ENCODE measurements around the gene JMJD8.

Gene JMJD8

GRCh38 chr16:638836-639235 is 45.3 kb downstream of the JMJD8 start:
- no peak for TF ChIP-seq JUND (IDR thresholded peaks at IDR 0.05; ENCODE audit: low read depth)
- in situ Hi-C loops (cut with HindIII; ENCODE audit: low pct_unique_long_range_greater_than_20kb, low sequenced_read_pairs): no loop called here
- DNase-seq (ENCODE audit: low read depth in 1 of 2, low spot score in 1 of 2): no peak

GRCh38 chr16:638034-638543 is 46.0 kb downstream of the JMJD8 start:
- in situ Hi-C loops (cut with HindIII; ENCODE audit: low pct_unique_long_range_greater_than_20kb, low sequenced_read_pairs): no loop called here
- TF ChIP-seq JUND (IDR thresholded peaks at IDR 0.05; ENCODE audit: low read depth): no peak
- no peak for DNase-seq (ENCODE audit: low read depth in 1 of 2, low spot score in 1 of 2)

- in situ Hi-C loops (cut with HindIII; ENCODE audit: low pct_unique_long_range_greater_than_20kb, low sequenced_read_pairs): no loop called here
- no peak for TF ChIP-seq JUND (IDR thresholded peaks at IDR 0.05; ENCODE audit: low read depth)
- peak; percentile 94 to 99 for DNase-seq (ENCODE audit: low read depth in 1 of 2, low spot score in 1 of 2)
These were observed 46.8 kb downstream of the JMJD8 start for GRCh38 chr16:637081-638018.

- TF ChIP-seq JUND (IDR thresholded peaks at IDR 0.05; ENCODE audit: low read depth): no peak
- DNase-seq (ENCODE audit: low read depth in 1 of 2, low spot score in 1 of 2): peak; percentile 97 to 98
- in situ Hi-C loops (cut with HindIII; ENCODE audit: low pct_unique_long_range_greater_than_20kb, low sequenced_read_pairs): no loop called here
These were observed 47.7 kb downstream of the JMJD8 start, which contains the start of gene METTL26 for GRCh38 chr16:636206-637080. Gene METTL26 (minus strand): TSS chr16:636305. CDS start chr16:636290, 15 bp downstream.

GRCh38 chr16:635573-636205 is 48.4 kb downstream of the JMJD8 start:
- in situ Hi-C loops (cut with HindIII; ENCODE audit: low pct_unique_long_range_greater_than_20kb, low sequenced_read_pairs): no loop called here
- peak in 1 of 2 experiments; percentile 54 for DNase-seq (ENCODE audit: low read depth in 1 of 2, low spot score in 1 of 2)
- no peak for TF ChIP-seq JUND (IDR thresholded peaks at IDR 0.05; ENCODE audit: low read depth)

GRCh38 chr16:634996-635395 is 49.1 kb downstream of the JMJD8 start:
- no peak for TF ChIP-seq JUND (IDR thresholded peaks at IDR 0.05; ENCODE audit: low read depth)
- no peak for DNase-seq (ENCODE audit: low read depth in 1 of 2, low spot score in 1 of 2)
- in situ Hi-C loops (cut with HindIII; ENCODE audit: low pct_unique_long_range_greater_than_20kb, low sequenced_read_pairs): no loop called here

GRCh38 chr16:634051-634670 is 50.0 kb downstream of the JMJD8 start:
- in situ Hi-C loops (cut with HindIII; ENCODE audit: low pct_unique_long_range_greater_than_20kb, low sequenced_read_pairs): no loop called here
- no peak for TF ChIP-seq JUND (IDR thresholded peaks at IDR 0.05; ENCODE audit: low read depth)
- DNase-seq (ENCODE audit: low read depth in 1 of 2, low spot score in 1 of 2): no peak

GRCh38 chr16:633336-634050 is 50.6 kb downstream of the JMJD8 start:
- no peak for TF ChIP-seq JUND (IDR thresholded peaks at IDR 0.05; ENCODE audit: low read depth)
- in situ Hi-C loops (cut with HindIII; ENCODE audit: low pct_unique_long_range_greater_than_20kb, low sequenced_read_pairs): no loop called here
- DNase-seq (ENCODE audit: low read depth in 1 of 2, low spot score in 1 of 2): no peak

- DNase-seq (ENCODE audit: low read depth in 1 of 2, low spot score in 1 of 2): no peak
- in situ Hi-C loops (cut with HindIII; ENCODE audit: low pct_unique_long_range_greater_than_20kb, low sequenced_read_pairs): no loop called here
- no peak for TF ChIP-seq JUND (IDR thresholded peaks at IDR 0.05; ENCODE audit: low read depth)
These were observed 51.4 kb downstream of the JMJD8 start for GRCh38 chr16:632486-633335.

- no peak for TF ChIP-seq JUND (IDR thresholded peaks at IDR 0.05; ENCODE audit: low read depth)
- DNase-seq (ENCODE audit: low read depth in 1 of 2, low spot score in 1 of 2): no peak
- in situ Hi-C loops (cut with HindIII; ENCODE audit: low pct_unique_long_range_greater_than_20kb, low sequenced_read_pairs): no loop called here
These were observed 52.3 kb downstream of the JMJD8 start for GRCh38 chr16:631808-632358.

Measured in T47D (cell line).